Glutamatergic neuron (in vitro differentiated cells): ENCODE data around the gene HECTD1. TPM values are rescaled to one million over a fixed set of nuclear protein-coding genes. Genes with fewer than 3 reads are reported as not detected.

Source experiments
- DNase-seq: peaks from one replicate; pipeline ENCODE4 v3.0.0; 2022
- H3K27ac Mint-ChIP-seq: one replicate; pipeline ENCODE4 v1.8.0; 2020; ENCODE audit warnings: mild to moderate bottlenecking, mixed read lengths, inconsistent platforms; ENCODE audit not compliant: unreplicated experiment
- H3K27me3 Mint-ChIP-seq: one replicate; pipeline ENCODE4 v1.8.0; 2020; ENCODE audit warnings: mild to moderate bottlenecking, moderate library complexity, mixed read lengths, inconsistent platforms; ENCODE audit not compliant: unreplicated experiment
- H3K36me3 Mint-ChIP-seq: one replicate; pipeline ENCODE4 v1.8.0; 2020; ENCODE audit warnings: mild to moderate bottlenecking, mixed read lengths, inconsistent platforms; ENCODE audit not compliant: unreplicated experiment
- H3K4me1 Mint-ChIP-seq: one replicate; pipeline ENCODE4 v1.8.0; 2020; ENCODE audit warnings: mild to moderate bottlenecking, low read depth, mixed read lengths, inconsistent platforms; ENCODE audit not compliant: unreplicated experiment
- H3K4me3 Mint-ChIP-seq: one replicate; pipeline ENCODE4 v1.8.0; 2020; ENCODE audit warnings: mild to moderate bottlenecking, mixed read lengths, inconsistent platforms; ENCODE audit not compliant: unreplicated experiment
- H3K9me3 Mint-ChIP-seq: one replicate; pipeline ENCODE4 v1.8.0; 2020; ENCODE audit warnings: mild to moderate bottlenecking, moderate library complexity, mixed read lengths, inconsistent platforms; ENCODE audit not compliant: unreplicated experiment
- CTCF ChIP-seq: fragments of 200-600 bp; sonication (generic); IDR thresholded peaks from one replicate; pipeline ENCODE4 v1.5.0; 2021; ENCODE audit not compliant: partially characterized antibody, unreplicated experiment
- total RNA-seq: library from RNA; stranded (reverse); fragmentation: NEBNext Ultra II Directional; extraction: Animal tissue kit (Norgen Biotek cat#: 25700); gene quantifications from one replicate; pipeline ENCODE4 v1.2.1, GENCODE V29; 2021; ENCODE audit not compliant: unreplicated experiment

The HECTD1 gene
- total RNA-seq, 1 donor from 2014 or later, result 165 TPM

GRCh38 chr14:31113794-31114193 is 93.8 kb downstream of the HECTD1 start:
- no peak for TF ChIP-seq CTCF
- Mint-ChIP-seq H3K4me3 (no peak overlapping the region), H3K27ac (no peak overlapping the region), H3K36me3 (no peaks in the 10 kb centered on the region), H3K9me3 (no peaks in the 10 kb centered on the region), H3K4me1 (no peaks in the 10 kb centered on the region), H3K27me3 (no peaks in the 10 kb centered on the region)
- no peak for DNase-seq

GRCh38 chr14:31110872-31111271 is 96.7 kb downstream of the HECTD1 start:
- no peaks in the 10 kb centered on the region for H3K4me1 Mint-ChIP-seq
- no peaks in the 10 kb centered on the region for H3K27me3 Mint-ChIP-seq
- DNase-seq, result no peak
- no peaks in the 10 kb centered on the region for H3K36me3 Mint-ChIP-seq
- no peak for TF ChIP-seq CTCF
- H3K9me3 Mint-ChIP-seq, result no peaks in the 10 kb centered on the region
- H3K4me3 Mint-ChIP-seq, result no peak overlapping the region
- H3K27ac Mint-ChIP-seq, result no peak overlapping the region

- no peaks in the 10 kb centered on the region for H3K4me1 Mint-ChIP-seq
- no peak overlapping the region for H3K4me3 Mint-ChIP-seq
- no peaks in the 10 kb centered on the region for H3K36me3 Mint-ChIP-seq
- no peak for DNase-seq
- H3K27me3 Mint-ChIP-seq, result no peaks in the 10 kb centered on the region
- no peaks in the 10 kb centered on the region for H3K9me3 Mint-ChIP-seq
- TF ChIP-seq CTCF, result no peak
- H3K27ac Mint-ChIP-seq, result no peak overlapping the region
Measured at GRCh38 chr14:31109257-31109656, 98.3 kb downstream of the HECTD1 start.

- H3K36me3 Mint-ChIP-seq, result peaks cover 5% of the 10 kb centered on the region
- H3K9me3 Mint-ChIP-seq, result no peaks in the 10 kb centered on the region
- no peak for TF ChIP-seq CTCF
- H3K27me3 Mint-ChIP-seq, result no peaks in the 10 kb centered on the region
- DNase-seq, result no peak
- H3K27ac Mint-ChIP-seq, result no peak overlapping the region
- no peak overlapping the region for H3K4me3 Mint-ChIP-seq
- no peaks in the 10 kb centered on the region for H3K4me1 Mint-ChIP-seq
Measured at GRCh38 chr14:31106768-31107167, 100.8 kb downstream of the HECTD1 start.

- DNase-seq, result no peak
- Mint-ChIP-seq H3K4me1 (no peaks in the 10 kb centered on the region), H3K36me3 (no peaks in the 10 kb centered on the region), H3K27ac (no peak overlapping the region), H3K9me3 (no peaks in the 10 kb centered on the region), H3K4me3 (no peak overlapping the region), H3K27me3 (no peaks in the 10 kb centered on the region)
- no peak for TF ChIP-seq CTCF
Measured at GRCh38 chr14:31097081-31097480, 110.5 kb downstream of the HECTD1 start.
